Left ventricle myocardium inferior (tissue), 1 donor: ENCODE measurements around the gene ARHGAP26. TPM values are rescaled to one million over a fixed set of nuclear protein-coding genes. Genes with fewer than 3 reads are reported as not detected.
A peak's percentile ranks its signal among the peaks of the same experiment; 100 is the strongest.

Source experiments
- DNase-seq: peaks from one replicate; pipeline ENCODE4 v3.0.0-alpha.2; 2020
- H3K27ac ChIP-seq: fragments of 200-600 bp; replicated peaks from 2 replicates; pipeline ENCODE4 v1.8.0; 2021
- H3K27me3 ChIP-seq: fragments of 200-600 bp; 2 replicates; pipeline ENCODE4 v1.8.0; 2021; ENCODE audit warnings: low read depth
- H3K36me3 ChIP-seq: fragments of 200-600 bp; 2 replicates; pipeline ENCODE4 v1.8.0; 2021
- H3K4me1 ChIP-seq: fragments of 200-600 bp; 2 replicates; pipeline ENCODE4 v1.8.0; 2021
- H3K4me3 ChIP-seq: fragments of 200-600 bp; 2 replicates; pipeline ENCODE4 v1.8.0; 2021; ENCODE audit warnings: mild to moderate bottlenecking, moderate library complexity
- H3K9me3 ChIP-seq: fragments of 200-600 bp; replicated peaks from 2 replicates; pipeline ENCODE4 v1.8.0; 2021
- intact Hi-C: fragments of 100-400 bp; cut with micrococcal nuclease; formaldehyde crosslinking; loops from one replicate; pipeline ENCODE4 v1.11.0; 2022
- total RNA-seq: library from RNA; stranded (reverse); fragmentation: NEBNext Ultra II Directional; extraction: Animal tissue kit (Norgen Biotek cat#: 25700); gene quantifications from one replicate; pipeline ENCODE4 v1.2.1, GENCODE V29; 2021
- TF ChIP-seq, protein P1 (sequence below): fragments of 200-600 bp; IDR thresholded peaks from 2 replicates; pipeline ENCODE4 v1.8.0; 2021; ENCODE audit warnings: antibody characterized with exemption, mild to moderate bottlenecking, borderline replicate concordance
- donor health status: DM: no; HTN: yes; CAD: no; lungs with severe emphysema.

ARHGAP26 gene
- total RNA-seq, 1 donor from 2014 or later, result 35.7 TPM

DNA sequence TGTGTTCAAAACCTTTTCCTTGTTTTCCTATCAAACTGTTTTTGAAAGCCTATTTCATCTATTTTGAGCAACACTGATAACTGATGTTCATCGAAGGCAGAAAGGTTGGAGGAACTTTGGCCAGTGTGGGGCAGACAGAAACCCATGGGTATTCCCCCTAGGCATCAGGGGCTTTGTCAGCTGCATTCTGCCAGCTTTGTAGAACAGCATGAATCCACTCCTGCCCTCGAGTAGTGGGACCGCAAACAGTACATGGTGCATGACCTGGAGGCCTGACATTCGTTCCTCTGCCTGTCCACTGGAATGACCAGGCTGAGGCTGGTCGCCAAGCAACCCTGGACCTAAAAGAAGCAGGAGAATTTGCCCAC is 22.7 kb downstream of the ARHGAP26 start:
- Histone ChIP-seq H3K9me3 (no peaks in the 10 kb centered on the region), H3K27me3 (no peaks in the 10 kb centered on the region), H3K27ac (no peak overlapping the region), H3K4me1 (peaks cover 75% of the 10 kb centered on the region), H3K36me3 (no peaks in the 10 kb centered on the region), H3K4me3 (no peak overlapping the region)
- TF ChIP-seq, protein P1, sequence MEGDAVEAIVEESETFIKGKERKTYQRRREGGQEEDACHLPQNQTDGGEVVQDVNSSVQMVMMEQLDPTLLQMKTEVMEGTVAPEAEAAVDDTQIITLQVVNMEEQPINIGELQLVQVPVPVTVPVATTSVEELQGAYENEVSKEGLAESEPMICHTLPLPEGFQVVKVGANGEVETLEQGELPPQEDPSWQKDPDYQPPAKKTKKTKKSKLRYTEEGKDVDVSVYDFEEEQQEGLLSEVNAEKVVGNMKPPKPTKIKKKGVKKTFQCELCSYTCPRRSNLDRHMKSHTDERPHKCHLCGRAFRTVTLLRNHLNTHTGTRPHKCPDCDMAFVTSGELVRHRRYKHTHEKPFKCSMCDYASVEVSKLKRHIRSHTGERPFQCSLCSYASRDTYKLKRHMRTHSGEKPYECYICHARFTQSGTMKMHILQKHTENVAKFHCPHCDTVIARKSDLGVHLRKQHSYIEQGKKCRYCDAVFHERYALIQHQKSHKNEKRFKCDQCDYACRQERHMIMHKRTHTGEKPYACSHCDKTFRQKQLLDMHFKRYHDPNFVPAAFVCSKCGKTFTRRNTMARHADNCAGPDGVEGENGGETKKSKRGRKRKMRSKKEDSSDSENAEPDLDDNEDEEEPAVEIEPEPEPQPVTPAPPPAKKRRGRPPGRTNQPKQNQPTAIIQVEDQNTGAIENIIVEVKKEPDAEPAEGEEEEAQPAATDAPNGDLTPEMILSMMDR, result no peak
- intact Hi-C loops, result no loop called here
- DNase-seq, result no peak

DNA sequence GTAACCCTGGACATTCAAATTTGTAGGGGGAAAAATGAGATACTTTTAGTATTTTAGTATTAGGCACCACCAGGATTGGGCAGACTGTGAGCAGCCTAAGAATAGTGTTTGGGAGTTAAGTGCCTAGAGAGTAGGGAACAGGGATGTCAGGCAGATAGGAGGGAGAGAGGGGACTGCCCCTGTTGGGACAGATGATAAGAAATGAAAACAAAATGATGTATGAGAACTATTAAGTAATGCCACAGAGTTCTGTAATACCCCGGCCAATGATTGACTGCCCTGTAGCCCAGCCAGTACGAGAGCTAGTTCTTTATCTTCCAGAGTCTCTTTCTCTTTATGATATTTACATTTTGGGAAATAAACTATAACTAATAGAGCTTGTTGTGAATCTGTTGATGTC is 24.4 kb downstream of the ARHGAP26 start:
- H3K36me3 ChIP-seq, result no peaks in the 10 kb centered on the region
- no peaks in the 10 kb centered on the region for H3K27me3 ChIP-seq
- H3K27ac ChIP-seq, result peak overlapping the region; percentile 52
- TF ChIP-seq, protein P1, result no peak
- H3K4me3 ChIP-seq, result no peak overlapping the region
- H3K4me1 ChIP-seq, result peaks cover 75% of the 10 kb centered on the region
- intact Hi-C loops, result no loop called here
- no peak for DNase-seq
- H3K9me3 ChIP-seq, result no peaks in the 10 kb centered on the region

DNA sequence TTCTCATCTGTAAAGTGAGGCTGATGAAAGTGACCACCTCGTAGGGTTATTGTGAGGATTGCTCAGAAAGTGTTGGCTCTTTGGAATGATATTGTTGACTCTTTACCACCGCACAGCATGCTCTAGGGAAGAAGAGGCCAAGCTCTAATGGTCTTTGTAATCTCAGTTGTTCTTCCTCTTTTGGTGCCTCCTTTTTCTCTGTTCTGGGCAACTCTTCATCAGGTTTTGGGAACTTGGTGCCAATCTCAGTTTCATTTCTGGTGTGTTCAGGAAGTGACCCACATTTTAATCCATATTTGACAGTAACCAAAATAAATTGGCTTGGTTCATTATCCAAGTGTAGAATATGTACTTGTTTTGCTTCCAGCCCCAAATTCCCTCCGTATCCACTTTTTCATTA is 25.1 kb downstream of the ARHGAP26 start:
- no peaks in the 10 kb centered on the region for H3K36me3 ChIP-seq
- no peak overlapping the region for H3K4me3 ChIP-seq
- H3K27me3 ChIP-seq, result no peaks in the 10 kb centered on the region
- H3K4me1 ChIP-seq, result peaks cover 80% of the 10 kb centered on the region
- H3K9me3 ChIP-seq, result no peaks in the 10 kb centered on the region
- TF ChIP-seq, protein P1, result no peak
- DNase-seq, result no peak
- intact Hi-C loops, result no loop called here
- H3K27ac ChIP-seq, result peak overlapping the region; percentile 52

DNA sequence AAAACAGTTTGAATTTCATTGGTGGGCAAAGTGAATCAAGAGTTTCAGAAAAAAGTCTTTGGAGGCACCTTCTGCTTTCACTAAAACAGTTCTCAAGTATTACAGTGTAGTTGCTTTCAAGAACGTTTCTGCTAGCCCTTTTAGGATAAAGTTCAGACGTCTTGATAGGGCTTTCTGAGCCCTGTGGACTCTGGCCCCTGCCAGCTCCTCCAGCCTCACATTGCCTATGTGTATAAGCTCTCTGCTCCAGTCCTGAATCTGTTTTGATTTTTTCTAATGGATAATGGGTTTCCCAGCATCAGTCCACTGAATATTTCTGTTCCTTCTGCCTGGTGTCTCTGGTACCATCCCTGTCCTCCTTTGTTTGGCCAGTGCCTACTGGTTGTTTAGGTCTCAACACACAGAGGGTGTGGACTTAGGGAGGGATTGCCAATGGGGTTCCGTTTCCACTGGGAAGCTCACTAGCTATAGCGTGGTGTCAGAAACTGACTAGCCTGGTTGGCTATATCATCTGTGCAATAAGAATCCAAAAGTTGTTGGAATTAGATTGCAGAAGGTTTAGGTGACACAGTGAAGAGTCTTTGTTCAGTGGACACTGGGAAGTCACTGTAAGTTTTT is 26.4 kb downstream of the ARHGAP26 start:
- H3K4me1 ChIP-seq, result peaks cover 92% of the 10 kb centered on the region

DNA sequence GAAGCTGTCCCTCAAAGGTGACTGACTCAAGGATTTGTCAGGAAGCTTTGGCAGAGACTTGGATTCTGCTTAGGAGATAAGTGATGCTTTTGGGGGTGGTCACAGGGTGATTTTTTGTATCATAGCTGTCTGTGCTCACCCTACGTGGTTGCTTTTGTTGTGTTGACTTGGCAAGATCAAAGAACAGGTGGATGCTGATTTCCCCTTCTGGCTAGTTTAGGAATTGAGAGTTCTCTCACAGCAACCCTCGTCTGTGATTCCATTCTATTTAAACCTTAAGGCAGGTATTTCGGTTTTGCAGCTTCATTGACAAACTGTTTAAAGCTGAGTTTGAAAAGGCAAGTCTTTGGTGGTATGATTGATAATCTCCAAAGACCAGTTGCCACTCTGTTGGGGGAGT is 27.2 kb downstream of the ARHGAP26 start:
- intact Hi-C loops, result no loop called here
- Histone ChIP-seq H3K27me3 (no peaks in the 10 kb centered on the region), H3K27ac (no peak overlapping the region), H3K36me3 (no peaks in the 10 kb centered on the region), H3K4me3 (no peak overlapping the region), H3K9me3 (no peaks in the 10 kb centered on the region), H3K4me1 (peaks cover 94% of the 10 kb centered on the region)
- DNase-seq, result no peak
- TF ChIP-seq, protein P1, result no peak

More for the DNA sequence above, 26.4 kb downstream of the ARHGAP26 start:
- H3K4me3 ChIP-seq, result no peak overlapping the region
- no peak overlapping the region for H3K27ac ChIP-seq
- H3K36me3 ChIP-seq, result no peaks in the 10 kb centered on the region
- no peaks in the 10 kb centered on the region for H3K9me3 ChIP-seq
- intact Hi-C loops, result no loop called here
- TF ChIP-seq, protein P1, result no peak
- DNase-seq, result no peak
- no peaks in the 10 kb centered on the region for H3K27me3 ChIP-seq
